PC-9 (cell line): Measurements from ENCODE around the gene TPST2. TPM values are rescaled to one million over a fixed set of nuclear protein-coding genes. Genes with fewer than 3 reads are reported as not detected.

Source experiments
- BruUV-seq: library from RNA; stranded (reverse); fragments of 400-500 nt; replicated peaks from 2 replicates; lab custom pipeline; 2021; lab: Mats Ljungman, UMichigan
- CTCF ChIA-PET: fragments of 300-600 bp; sonication (Branson Sonifier 250); formaldehyde crosslinking; loops from one replicate; lab custom pipeline; 2022; ENCODE audit warnings: antibody characterized with exemption; lab: Charles Lee
- POLR2A ChIA-PET: fragments of 300-600 bp; sonication (Branson Sonifier 250); formaldehyde crosslinking; loops from one replicate; lab custom pipeline; 2022; ENCODE audit warnings: antibody characterized with exemption; ENCODE audit not compliant: unreplicated experiment; lab: Charles Lee
- DNase-seq, 2 experiments: peaks; one replicate each; pipeline versions ENCODE4 v3.0.0 to v3.0.0-alpha.2; 2015 to 2022; ENCODE audit warnings: mixed read lengths in 1 of 2
- H2AFZ ChIP-seq: fragments of 200-600 bp; sonication (generic); 2 replicates; pipeline ENCODE4 v1.8.1; 2017; ENCODE audit warnings: antibody characterized with exemption
- H3F3A ChIP-seq: fragments of 200-600 bp; sonication (generic); 2 replicates; pipeline ENCODE4 v1.8.1; 2017; ENCODE audit warnings: antibody characterized with exemption, mild to moderate bottlenecking, low read depth; ENCODE audit not compliant: insufficient read depth
- H3K27ac ChIP-seq: fragments of 200-600 bp; sonication (generic); 2 replicates; pipeline ENCODE4 v1.6.1; 2016; ENCODE audit warnings: mixed run types
- H3K27me3 ChIP-seq: fragments of 200-600 bp; sonication (generic); 2 replicates; pipeline ENCODE4 v1.6.1; 2016; ENCODE audit warnings: low read depth, mixed run types; ENCODE audit not compliant: insufficient read depth
- H3K36me3 ChIP-seq: fragments of 200-600 bp; sonication (generic); 2 replicates; pipeline ENCODE4 v1.6.1; 2016; ENCODE audit warnings: low read depth, mixed run types
- H3K4me1 ChIP-seq: fragments of 200-600 bp; sonication (generic); replicated peaks from 2 replicates; pipeline ENCODE4 v1.6.1; 2016; ENCODE audit warnings: mixed run types; ENCODE audit not compliant: insufficient read depth
- H3K4me2 ChIP-seq: fragments of 200-600 bp; sonication (generic); 2 replicates; pipeline ENCODE4 v1.6.1; 2017; ENCODE audit warnings: mixed run types
- H3K4me3 ChIP-seq: fragments of 200-600 bp; sonication (generic); 2 replicates; pipeline ENCODE4 v1.6.1; 2016; ENCODE audit warnings: mixed run types
- H3K79me2 ChIP-seq: fragments of 200-600 bp; sonication (generic); 2 replicates; pipeline ENCODE4 v1.6.1; 2017; ENCODE audit warnings: low read depth, mixed run types
- H3K9me2 ChIP-seq: fragments of 200-600 bp; sonication (generic); 2 replicates; pipeline ENCODE4 v1.8.1; 2017; ENCODE audit warnings: mild to moderate bottlenecking; ENCODE audit not compliant: insufficient read depth
- H3K9me3 ChIP-seq: fragments of 200-600 bp; sonication (generic); 2 replicates; pipeline ENCODE4 v1.8.1; 2016; ENCODE audit warnings: low read depth; ENCODE audit not compliant: insufficient read depth
- H4K20me1 ChIP-seq: fragments of 200-600 bp; sonication (generic); 2 replicates; pipeline ENCODE4 v1.8.1; 2017; ENCODE audit not compliant: insufficient read depth
- CTCF ChIP-seq: fragments of 200-600 bp; sonication (generic); conservative IDR thresholded peaks from 2 replicates; pipeline ENCODE4 v1.6.1; 2017; ENCODE audit warnings: mixed run types, antibody characterized with exemption, mild to moderate bottlenecking, moderate library complexity
- EZH2 ChIP-seq: fragments of 200-600 bp; sonication (generic); IDR thresholded peaks from 2 replicates; pipeline ENCODE4 v1.8.0; 2017; ENCODE audit warnings: antibody characterized with exemption, low read depth
- intact Hi-C: fragments of 100-400 bp; cut with micrococcal nuclease; formaldehyde crosslinking; loops from one replicate; pipeline ENCODE4 v1.10.0; 2022; ENCODE audit not compliant: unreplicated experiment
- total RNA-seq: library from RNA; stranded (reverse); gene quantifications from 2 replicates; pipeline ENCODE4 v1.2.3, GENCODE V29; 2021

The TPST2 gene
- total RNA-seq, 1 experiment from 2014 or later: 13.5 TPM

GRCh38 chr22:26604368-26604767, 14.4 kb upstream of the TPST2 start:
- no peaks in the 10 kb centered on the region for H3K9me3 ChIP-seq
- ChIA-PET POLR2A (no interaction called here), CTCF (no interaction called here)
- TF ChIP-seq EZH2 (no peak), CTCF (no peak)
- BruUV-seq: no TSS peak
- no peak overlapping the region for H3K4me3 ChIP-seq
- H3K36me3 ChIP-seq: no peaks in the 10 kb centered on the region
- no peak overlapping the region for H2AFZ ChIP-seq
- H3K27ac ChIP-seq: no peak overlapping the region
- H4K20me1 ChIP-seq: no peaks in the 10 kb centered on the region
- intact Hi-C loops: no loop called here
- H3K79me2 ChIP-seq: no peaks in the 10 kb centered on the region
- no peak for DNase-seq
- H3F3A ChIP-seq: no peaks in the 10 kb centered on the region
- H3K27me3 ChIP-seq: peaks cover 19% of the 10 kb centered on the region
- H3K4me1 ChIP-seq: no peaks in the 10 kb centered on the region
- H3K9me2 ChIP-seq: no peaks in the 10 kb centered on the region
- H3K4me2 ChIP-seq: no peak overlapping the region

GRCh38 chr22:26602127-26602526, 12.2 kb upstream of the TPST2 start:
- Histone ChIP-seq H3K9me2 (no peaks in the 10 kb centered on the region), H3K27ac (no peak overlapping the region), H3K4me1 (no peaks in the 10 kb centered on the region), H3K27me3 (peaks cover 24% of the 10 kb centered on the region), H3K9me3 (no peaks in the 10 kb centered on the region), H3K79me2 (no peaks in the 10 kb centered on the region), H3K4me2 (no peak overlapping the region), H4K20me1 (no peaks in the 10 kb centered on the region), H3K4me3 (no peak overlapping the region), H3F3A (no peaks in the 10 kb centered on the region), H3K36me3 (no peaks in the 10 kb centered on the region), H2AFZ (no peak overlapping the region)
- ChIA-PET CTCF (no interaction called here), POLR2A (no interaction called here)
- intact Hi-C loops: no loop called here
- no TSS peak for BruUV-seq
- TF ChIP-seq EZH2: no peak
- no peak for TF ChIP-seq CTCF
- DNase-seq: no peak

DNA sequence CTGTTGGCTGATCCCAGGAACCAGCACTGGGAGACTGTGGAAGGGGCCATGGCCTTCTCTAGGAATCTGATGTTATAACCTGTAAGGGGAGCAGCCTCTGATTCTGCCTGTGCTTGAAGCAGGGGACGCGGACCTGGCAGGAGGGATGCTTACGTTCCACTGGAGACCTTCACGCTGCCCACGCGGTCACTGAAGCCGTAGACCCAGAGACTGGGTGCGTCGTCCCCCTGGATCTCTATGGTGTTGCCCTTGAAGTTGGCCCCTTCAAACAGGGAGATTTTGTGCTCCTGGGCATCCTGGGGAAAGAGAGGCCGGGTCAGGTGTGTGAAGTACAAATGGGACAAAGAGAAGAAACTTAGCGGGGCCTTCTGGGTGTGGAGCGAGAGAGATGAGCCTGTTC, 11.8 kb upstream of the TPST2 start:
- intact Hi-C loops: no loop called here
- Histone ChIP-seq H3K27ac (no peak overlapping the region), H3K79me2 (no peaks in the 10 kb centered on the region), H3K4me3 (no peak overlapping the region), H3K4me1 (no peaks in the 10 kb centered on the region), H3K36me3 (no peaks in the 10 kb centered on the region), H3F3A (no peaks in the 10 kb centered on the region), H2AFZ (no peak overlapping the region), H3K27me3 (peaks cover 28% of the 10 kb centered on the region), H3K9me3 (no peaks in the 10 kb centered on the region), H4K20me1 (no peaks in the 10 kb centered on the region), H3K4me2 (no peak overlapping the region), H3K9me2 (no peaks in the 10 kb centered on the region)
- no TSS peak for BruUV-seq
- no peak for TF ChIP-seq EZH2
- no peak for TF ChIP-seq CTCF
- CTCF ChIA-PET: no interaction called here
- DNase-seq: no peak
- POLR2A ChIA-PET: no interaction called here
